A549 (cell line): ENCODE measurements around the gene GNE. TPM values are rescaled to one million over a fixed set of nuclear protein-coding genes. Genes with fewer than 3 reads are reported as not detected.
A peak's percentile ranks its signal among the peaks of the same experiment; 100 is the strongest.

Experiments
- ATAC-seq, 2 experiments: fragments of 200-7000 bp in 1 of 2; fragments of >200 bp in 1 of 2; cut with Nextera tagmentation in 1 of 2; cut with Tn5 transposase in 1 of 2; 3 replicates each; pipeline versions ENCODE4 v1.8.0 to v1.9.1; 2018 to 2020; ENCODE audit warnings: mild to moderate bottlenecking in 1 of 2, moderate library complexity in 1 of 2
- CTCF ChIA-PET: fragments of 300-600 bp; sonication (Branson Sonifier 250); formaldehyde crosslinking; extraction: SDS; loops from one replicate; lab custom pipeline; 2021; ENCODE audit warnings: antibody characterized with exemption, inconsistent platforms; lab: Yijun Ruan, JAX
- POLR2A ChIA-PET: fragments of 350-600 bp; formaldehyde crosslinking; extraction: SDS; loops from one replicate; lab custom pipeline; 2021; ENCODE audit warnings: antibody characterized with exemption, inconsistent platforms; lab: Yijun Ruan, JAX
- DNase-seq, 2 experiments: peaks; one replicate each; pipeline versions ENCODE4 v3.0.0 to v3.0.0-alpha.2; 2011 to 2016; ENCODE audit warnings: low read depth in 1 of 2, low spot score in 1 of 2
- FAIRE-seq: peaks from 2 replicates; lab custom pipeline; 2011; peaks lifted over from hg19 to GRCh38; lab: Jason Lieb, UNC
- H3K27ac ChIP-seq, 2 experiments: fragments of >200 bp; sonication (Bioruptor Twin); formaldehyde crosslinking; 3 replicates each; pipeline ENCODE4 v1.5.1; 2016 to 2017
- H3K4me1 ChIP-seq: fragments of >200 bp; sonication (Bioruptor Twin); formaldehyde crosslinking; 3 replicates; pipeline ENCODE4 v1.6.1; 2016
- H3K4me2 ChIP-seq: fragments of >200 bp; sonication (Bioruptor Twin); formaldehyde crosslinking; 3 replicates; pipeline ENCODE4 v1.6.1; 2016
- H3K4me3 ChIP-seq: fragments of >200 bp; sonication (Bioruptor Twin); formaldehyde crosslinking; 3 replicates; pipeline ENCODE4 v1.5.1; 2016
- H3K9me3 ChIP-seq: fragments of >200 bp; sonication (Bioruptor Twin); formaldehyde crosslinking; 3 replicates; pipeline ENCODE4 v1.6.1; 2016
- BCL3 ChIP-seq: fragments of >200 bp; sonication (Bioruptor Twin); formaldehyde crosslinking; IDR thresholded peaks from 3 replicates; pipeline ENCODE4 v1.6.1; 2016
- CEBPB ChIP-seq, 2 experiments: fragments of >200 bp in 1 of 2; sonication (Bioruptor Twin) in 1 of 2; formaldehyde crosslinking in 1 of 2; IDR thresholded peaks; 2 replicates each; pipeline ENCODE4 v1.6.1; 2012 to 2016
- E2F6 ChIP-seq: IDR thresholded peaks from 2 replicates; pipeline ENCODE4 v1.6.1; 2012; ENCODE audit warnings: low read depth, borderline replicate concordance
- EHMT2 ChIP-seq: fragments of 200-600 bp; sonication (generic); IDR thresholded peaks from 2 replicates; pipeline ENCODE4 v1.6.1; 2016; ENCODE audit warnings: antibody characterized with exemption, low read depth, mild to moderate bottlenecking, moderate library complexity
- ELK1 ChIP-seq: fragments of 150-350 bp; IDR thresholded peaks from 2 replicates; pipeline ENCODE4 v1.6.1; 2014; ENCODE audit warnings: low read depth, mild to moderate bottlenecking, low read length
- ESRRA ChIP-seq: fragments of 150-350 bp; IDR thresholded peaks from 2 replicates; pipeline ENCODE4 v1.6.1; 2014; ENCODE audit warnings: mild to moderate bottlenecking, low read length, borderline replicate concordance
- FOSB ChIP-seq: fragments of 250-450 bp; sonication (Bioruptor Pico); IDR thresholded peaks from 2 replicates; pipeline ENCODE4 v1.5.0; 2020; ENCODE audit warnings: mild to moderate bottlenecking, moderate library complexity
- FOSL2 ChIP-seq, 2 experiments: fragments of 450-650 bp in 1 of 2; fragments of >200 bp in 1 of 2; sonication (Bioruptor Twin) in 1 of 2; formaldehyde crosslinking; IDR thresholded peaks; 2 replicates each; pipeline versions ENCODE4 v1.5.0 to v1.6.1; 2016 to 2020; ENCODE audit warnings: mild to moderate bottlenecking in 1 of 2, moderate library complexity in 1 of 2
- FOXS1 ChIP-seq: fragments of 250-450 bp; sonication (Bioruptor Pico); IDR thresholded peaks from 2 replicates; pipeline ENCODE4 v1.5.0; 2020; ENCODE audit warnings: mild to moderate bottlenecking, moderate library complexity
- HEYL ChIP-seq: fragments of 250-450 bp; sonication (Bioruptor Pico); IDR thresholded peaks from 2 replicates; pipeline ENCODE4 v1.8.0; 2021; ENCODE audit warnings: mild to moderate bottlenecking, moderate library complexity
- HOXA7 ChIP-seq: fragments of 250-450 bp; sonication (Bioruptor Pico); IDR thresholded peaks from 2 replicates; pipeline ENCODE4 v1.5.0; 2020; ENCODE audit warnings: mild to moderate bottlenecking, moderate library complexity
- HOXB5 ChIP-seq: fragments of 250-450 bp; sonication (Bioruptor Pico); IDR thresholded peaks from 2 replicates; pipeline ENCODE4 v1.5.0; 2020; ENCODE audit warnings: mild to moderate bottlenecking, moderate library complexity
- KDM5A ChIP-seq: fragments of 200-600 bp; sonication (generic); IDR thresholded peaks from 2 replicates; pipeline ENCODE4 v1.6.1; 2016; ENCODE audit warnings: antibody characterized with exemption, mild to moderate bottlenecking
- MAX ChIP-seq: IDR thresholded peaks from 2 replicates; pipeline ENCODE4 v1.6.1; 2012
- MAZ ChIP-seq: fragments of 150-350 bp; IDR thresholded peaks from 2 replicates; pipeline ENCODE4 v1.6.1; 2014; ENCODE audit warnings: antibody characterized with exemption, low read depth, low read length, borderline replicate concordance
- MYC ChIP-seq: IDR thresholded peaks from 2 replicates; pipeline ENCODE4 v1.6.1; 2012; ENCODE audit warnings: mild to moderate bottlenecking, inconsistent platforms, low read length, improper control_type of control experiment, borderline replicate concordance
- NFE2L2 ChIP-seq: fragments of 150-350 bp; conservative IDR thresholded peaks from 2 replicates; pipeline ENCODE4 v1.6.1; 2014; ENCODE audit warnings: low read length
- NPAS2 ChIP-seq: fragments of 250-450 bp; sonication (Bioruptor Pico); IDR thresholded peaks from 2 replicates; pipeline ENCODE4 v1.8.0; 2022; ENCODE audit warnings: mild to moderate bottlenecking, moderate library complexity, borderline replicate concordance
- PHF8 ChIP-seq: fragments of 200-600 bp; sonication (generic); IDR thresholded peaks from 2 replicates; pipeline ENCODE4 v1.6.1; 2016; ENCODE audit warnings: low read depth, mild to moderate bottlenecking, antibody characterized with exemption, moderate library complexity, borderline replicate concordance
- RCOR1 ChIP-seq: fragments of 150-350 bp; IDR thresholded peaks from 2 replicates; pipeline ENCODE4 v1.6.1; 2014; ENCODE audit warnings: antibody characterized with exemption, low read length, low read depth
- SMC3 ChIP-seq: fragments of >200 bp; sonication (Bioruptor Twin); formaldehyde crosslinking; IDR thresholded peaks from 3 replicates; pipeline ENCODE4 v1.6.1; 2018; ENCODE audit warnings: inconsistent platforms
- SREBF2 ChIP-seq: fragments of 450-650 bp; IDR thresholded peaks from 2 replicates; pipeline ENCODE4 v1.6.1; 2014; ENCODE audit warnings: mild to moderate bottlenecking, moderate library complexity
- USF2 ChIP-seq: fragments of 450-650 bp; IDR thresholded peaks from 2 replicates; pipeline ENCODE4 v1.6.1; 2014; ENCODE audit warnings: antibody characterized with exemption
- ZSCAN20 ChIP-seq: fragments of 250-450 bp; sonication (Bioruptor Pico); IDR thresholded peaks from 2 replicates; pipeline ENCODE4 v1.8.0; 2022; ENCODE audit warnings: mild to moderate bottlenecking, moderate library complexity
- WGBS: methylation state at CpG from one replicate; pipeline ENCODE4 v1.1.6; 2017; ENCODE audit errors: missing lambda C conversion rate; 5-methylcytosine and 5-hydroxymethylcytosine counted together
- polyA plus RNA-seq, 4 experiments: library from polyadenylated mRNA; depleted of rRNA in 3 of 4; stranded (reverse); fragments of >200 nt; fragmentation: RNase III in 1 of 4; extraction: RNeasy Plus Mini Kit Qiagen cat#74134 plus additional on column Dnase treatment in 1 of 4; gene quantifications; 2 replicates in 3 of 4; 3 replicates in 1 of 4; pipeline ENCODE4 v1.2.3, GENCODE V29; 2011 to 2017
- TF ChIP-seq, protein P1 (sequence below): fragments of 250-450 bp; sonication (Bioruptor Pico); IDR thresholded peaks from 2 replicates; pipeline ENCODE4 v1.5.0; 2020; ENCODE audit warnings: low read depth, mild to moderate bottlenecking, moderate library complexity

The GNE gene
- polyA plus RNA-seq, 2 of the 4 experiments (the other 2 are of a cell fraction): 23.0 to 32.9 TPM

DNA sequence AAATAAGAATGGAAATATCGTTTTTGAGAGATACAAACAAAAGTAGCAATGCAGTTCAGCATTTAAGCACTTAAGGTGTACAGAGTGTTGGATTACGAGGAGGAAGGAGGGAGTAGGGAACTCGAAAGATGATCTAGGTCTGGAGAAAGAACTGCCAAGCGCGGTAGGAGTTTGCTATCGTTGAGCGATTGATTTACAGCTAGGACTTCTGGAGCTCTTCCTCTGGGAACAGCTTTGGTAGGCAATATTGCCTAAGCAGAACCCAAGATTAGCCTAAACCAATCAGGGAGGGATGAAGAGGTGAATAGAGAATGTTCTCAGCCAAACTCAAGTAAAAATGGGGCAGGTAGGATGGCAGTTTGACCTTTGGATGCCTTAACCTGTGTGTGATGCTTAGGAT lies 66.6 kb downstream of the GNE start:
- FAIRE-seq (no peak), ATAC-seq (no peak), DNase-seq (no peak)
- TF ChIP-seq RCOR1: no peak
- WGBS: 3% methylated on average over 7 of the region's 7 CpGs
- Histone ChIP-seq H3K4me2 (peak overlapping the region; percentile 97), H3K4me1 (peaks cover 28% of the 10 kb centered on the region), H3K27ac (peak overlapping the region; percentile 89 to 96), H3K4me3 (peak overlapping the region; percentile 87), H3K9me3 (no peaks in the 10 kb centered on the region)
- ChIA-PET POLR2A (interaction anchor here (1.0 to 2.0 kb wide), 7 partner anchors 10 to 246 kb away, joined by 4 to 30 read pairs (median 9); no protein-coding TSS in a partner anchor), CTCF (interaction anchor here (0.9 to 6.6 kb wide), 12 partner anchors 10 to 237 kb away, joined by 3 to 61 read pairs (median 7); no protein-coding TSS in a partner anchor)

- H3K9me3 ChIP-seq: no peaks in the 10 kb centered on the region
- WGBS: 3% methylated on average over 18 of the region's 18 CpGs
- H3K27ac ChIP-seq: peak overlapping the region; percentile 89 to 96
- ATAC-seq: peak in 1 of 2 experiments; percentile 3; a peak in 3 of 6 replicates
- peak overlapping the region; percentile 97 for H3K4me2 ChIP-seq
- POLR2A ChIA-PET: interaction anchor here (0.6 to 2.1 kb wide), 23 partner anchors 8 to 844 kb away, joined by 3 to 30 read pairs (median 7); partner anchors contain the start of genes CCIN and GNE
- peaks cover 28% of the 10 kb centered on the region for H3K4me1 ChIP-seq
- H3K4me3 ChIP-seq: peak overlapping the region; percentile 87
- no peak for FAIRE-seq
- TF ChIP-seq SMC3 (no peak), PHF8 (0 out of 2 replicates have a peak, but pooled peaks have one; percentile 27)
- CTCF ChIA-PET: interaction anchor here (0.7 to 6.6 kb wide), 19 partner anchors 10 to 259 kb away, joined by 3 to 61 read pairs (median 6); partner anchors contain the start of gene CCIN
- DNase-seq: peak in 1 of 2 experiments; percentile 14
Measured at GRCh38 chr9:36191290-36191645, 67.0 kb downstream of the GNE start.

DNA sequence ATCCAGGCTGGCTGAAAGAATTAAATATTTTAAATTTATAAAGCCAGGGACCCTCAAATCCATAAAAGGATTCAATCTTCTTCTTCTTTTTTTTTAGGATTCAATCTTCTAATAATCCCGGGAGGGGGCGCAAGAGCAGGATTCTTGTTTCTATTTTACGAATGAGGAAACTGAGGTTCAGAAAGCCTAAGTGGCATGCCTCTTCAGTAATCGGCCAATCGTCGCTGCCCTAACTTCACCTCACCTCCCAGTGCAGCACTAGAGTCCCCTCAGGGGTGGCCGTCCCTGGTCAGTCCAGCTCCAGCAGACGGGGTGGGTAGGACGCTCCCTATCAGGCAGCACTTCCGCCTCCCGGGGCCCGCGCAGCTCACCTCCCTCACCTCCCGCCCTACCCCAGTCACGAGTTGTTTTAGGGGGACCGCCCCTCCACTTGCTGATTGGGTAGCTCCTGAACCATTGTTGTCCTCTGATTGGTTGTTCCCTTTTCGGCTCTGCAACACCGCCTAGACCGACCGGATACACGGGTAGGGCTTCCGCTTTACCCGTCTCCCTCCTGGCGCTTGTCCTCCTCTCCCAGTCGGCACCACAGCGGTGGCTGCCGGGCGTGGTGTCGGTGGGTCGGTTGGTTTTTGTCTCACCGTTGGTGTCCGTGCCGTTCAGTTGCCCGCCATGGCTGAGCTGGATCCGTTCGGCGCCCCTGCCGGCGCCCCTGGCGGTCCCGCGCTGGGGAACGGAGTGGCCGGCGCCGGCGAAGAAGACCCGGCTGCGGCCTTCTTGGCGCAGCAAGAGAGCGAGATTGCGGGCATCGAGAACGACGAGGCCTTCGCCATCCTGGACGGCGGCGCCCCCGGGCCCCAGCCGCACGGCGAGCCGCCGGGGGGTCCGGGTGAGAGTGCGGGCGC lies 67.6 kb downstream of the GNE start, which contains the start of gene CLTA:
Gene CLTA, plus strand, starts transcription at position 534 of the 902 bp plus-strand sequence. Its CDS starts 136 bp downstream, at position 670.
- POLR2A ChIA-PET: interaction anchor here (0.6 to 2.1 kb wide), 42 partner anchors 9 to 843 kb away, joined by 3 to 30 read pairs (median 4); partner anchors contain the start of genes CCIN, GNE, RECK and RNF38
- Histone ChIP-seq H3K4me3 (peak within 1 kb of the TSS; percentile 87), H3K27ac (peak within 1 kb of the TSS; percentile 89 to 96), H3K4me2 (peak within 1 kb of the TSS; percentile 97), H3K9me3 (no peaks in the 10 kb centered on the region), H3K4me1 (peaks cover 28% of the 10 kb centered on the region)
- CTCF ChIA-PET: interaction anchor here (0.7 to 6.6 kb wide), 29 partner anchors 9 to 280 kb away, joined by 3 to 61 read pairs (median 5); partner anchors contain the start of gene CCIN
- DNase-seq: peak; percentile 99
- no peak for FAIRE-seq
- WGBS: 2% methylated on average over 18 of the region's 68 CpGs
- peak; percentile 98 to 99 for ATAC-seq
- TF ChIP-seq KDM5A: no peak
- no peak for TF ChIP-seq E2F6
- TF ChIP-seq BCL3: peak; percentile 87
- TF ChIP-seq MAZ: 0 out of 2 replicates have a peak, but pooled peaks have one; percentile 39
- TF ChIP-seq EHMT2: no peak
- TF ChIP-seq MYC: peak; percentile 64; the same call in 1 of the 2 replicates
- peak; percentile 74 for TF ChIP-seq USF2
- no peak for TF ChIP-seq ESRRA
- no peak for TF ChIP-seq NFE2L2
- no peak for TF ChIP-seq SREBF2
- TF ChIP-seq NPAS2 (CRISPR knock-in tag): no peak
- TF ChIP-seq CEBPB (IDR thresholded peaks at IDR 0.05): no peak
- no peak for TF ChIP-seq ELK1
- TF ChIP-seq ZSCAN20 (CRISPR knock-in tag): no peak
- no peak for TF ChIP-seq SMC3
- TF ChIP-seq MAX: peak; percentile 72
- TF ChIP-seq HOXB5 (CRISPR knock-in tag): no peak
- TF ChIP-seq, protein P1, sequence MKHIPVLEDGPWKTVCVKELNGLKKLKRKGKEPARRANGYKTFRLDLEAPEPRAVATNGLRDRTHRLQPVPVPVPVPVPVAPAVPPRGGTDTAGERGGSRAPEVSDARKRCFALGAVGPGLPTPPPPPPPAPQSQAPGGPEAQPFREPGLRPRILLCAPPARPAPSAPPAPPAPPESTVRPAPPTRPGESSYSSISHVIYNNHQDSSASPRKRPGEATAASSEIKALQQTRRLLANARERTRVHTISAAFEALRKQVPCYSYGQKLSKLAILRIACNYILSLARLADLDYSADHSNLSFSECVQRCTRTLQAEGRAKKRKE: no peak
- no peak for TF ChIP-seq FOXS1 (CRISPR knock-in tag)
- TF ChIP-seq FOSL2 (IDR thresholded peaks at IDR 0.05): no peak
- no peak for TF ChIP-seq FOSL2 (CRISPR knock-in tag; IDR thresholded peaks at IDR 0.05)
- peak; percentile 54; the same call in 1 of the 2 replicates for TF ChIP-seq HOXA7 (CRISPR knock-in tag)
- TF ChIP-seq HEYL (CRISPR knock-in tag): no peak
- TF ChIP-seq FOSB: no peak
